ENCODE data around the gene KRT33B. TPM values are rescaled to one million over a fixed set of nuclear protein-coding genes. Genes with fewer than 3 reads are reported as not detected.
"Not testable (repeated sequence)": the region's sequence is repeated elsewhere in the genome, so short reads cannot be mapped to it uniquely, and the experiment has no call there.

The KRT33B gene
- total RNA-seq, 1 experiment from 2014 or later: not detected

GRCh38 chr17:41354536-41354935 is 15.1 kb downstream of the KRT33B start:
- no TSS peak for BruUV-seq (replicated peaks)
- no peak overlapping the region for H3K4me3 Mint-ChIP-seq (ENCODE audit: unreplicated experiment)
- peaks cover 30% of the 10 kb centered on the region for H3K27me3 Mint-ChIP-seq (ENCODE audit: insufficient read depth, unreplicated experiment)
- H3K4me1 Mint-ChIP-seq (ENCODE audit: insufficient read depth, unreplicated experiment): no peaks in the 10 kb centered on the region
- ChIA-PET POLR2A (interaction anchor here (2.1 kb wide), 1 partner anchor 14 kb away, joined by 5 read pairs; no protein-coding TSS in a partner anchor), CTCF (no interaction called here)
- intact Hi-C loops (cut with micrococcal nuclease): no loop called here
- DNase-seq (ENCODE audit: unreplicated experiment): no peak
- no peaks in the 10 kb centered on the region for H3K36me3 Mint-ChIP-seq (ENCODE audit: insufficient read depth, unreplicated experiment)
- H3K27ac Mint-ChIP-seq (ENCODE audit: low read depth, unreplicated experiment): no peak overlapping the region
- H3K9me3 Mint-ChIP-seq (ENCODE audit: unreplicated experiment): no peaks in the 10 kb centered on the region
- no peak for TF ChIP-seq CTCF (IDR thresholded peaks at IDR 0.05; ENCODE audit: unreplicated experiment)

DNA sequence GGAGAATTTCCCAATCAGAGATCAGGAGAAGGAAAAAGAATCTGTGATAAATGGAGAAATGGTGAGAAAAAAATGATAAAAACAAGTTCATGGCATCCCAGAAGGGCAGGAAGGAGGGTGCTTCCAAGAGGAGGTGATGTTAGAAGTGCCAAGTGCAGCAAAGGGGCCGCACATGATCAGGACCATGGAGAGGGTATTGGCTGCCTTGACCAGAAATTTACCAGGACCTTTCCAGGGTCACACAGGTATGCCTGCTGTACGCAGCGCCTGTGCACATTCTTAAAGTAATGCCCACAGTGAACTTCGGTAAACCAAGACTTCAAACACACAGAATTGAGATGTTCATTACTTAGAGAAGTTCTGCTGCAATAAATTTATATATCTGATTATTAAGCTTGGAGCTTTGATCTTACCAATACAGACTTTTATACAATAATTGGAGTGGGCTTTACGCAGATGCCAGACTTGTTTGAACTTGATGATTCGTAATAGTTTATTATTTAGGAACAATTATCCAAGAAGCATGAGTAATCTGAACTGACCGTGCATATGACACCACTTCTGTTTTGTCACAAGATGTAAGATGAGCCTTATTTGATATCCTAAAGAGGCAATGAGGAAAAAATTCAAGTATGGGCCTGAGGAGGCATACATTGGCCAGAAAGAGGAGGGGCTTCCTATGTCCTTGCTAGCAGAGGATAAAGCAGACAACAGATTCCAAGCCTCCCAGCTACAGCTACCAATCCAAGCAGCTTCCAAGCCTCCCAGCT is 16.8 kb downstream of the KRT33B start:
- H3K4me1 Mint-ChIP-seq (ENCODE audit: insufficient read depth, unreplicated experiment): no peaks in the 10 kb centered on the region
- no TSS peak for BruUV-seq (replicated peaks)
- POLR2A ChIA-PET: interaction anchor here (0.8 kb wide), 1 partner anchor 23 kb away, joined by 3 read pairs; no protein-coding TSS in a partner anchor
- TF ChIP-seq CTCF (IDR thresholded peaks at IDR 0.05; ENCODE audit: unreplicated experiment): no peak
- DNase-seq (ENCODE audit: unreplicated experiment): peak; percentile 4
- no peak overlapping the region for H3K4me3 Mint-ChIP-seq (ENCODE audit: unreplicated experiment)
- CTCF ChIA-PET: interaction anchor here (1.7 kb wide), 1 partner anchor 24 kb away, joined by 4 read pairs; no protein-coding TSS in a partner anchor
- no peak overlapping the region for H3K27ac Mint-ChIP-seq (ENCODE audit: low read depth, unreplicated experiment)
- no peaks in the 10 kb centered on the region for H3K36me3 Mint-ChIP-seq (ENCODE audit: insufficient read depth, unreplicated experiment)
- H3K27me3 Mint-ChIP-seq (ENCODE audit: insufficient read depth, unreplicated experiment): peaks cover 24% of the 10 kb centered on the region
- intact Hi-C loops (cut with micrococcal nuclease): no loop called here
- H3K9me3 Mint-ChIP-seq (ENCODE audit: unreplicated experiment): no peaks in the 10 kb centered on the region

DNA sequence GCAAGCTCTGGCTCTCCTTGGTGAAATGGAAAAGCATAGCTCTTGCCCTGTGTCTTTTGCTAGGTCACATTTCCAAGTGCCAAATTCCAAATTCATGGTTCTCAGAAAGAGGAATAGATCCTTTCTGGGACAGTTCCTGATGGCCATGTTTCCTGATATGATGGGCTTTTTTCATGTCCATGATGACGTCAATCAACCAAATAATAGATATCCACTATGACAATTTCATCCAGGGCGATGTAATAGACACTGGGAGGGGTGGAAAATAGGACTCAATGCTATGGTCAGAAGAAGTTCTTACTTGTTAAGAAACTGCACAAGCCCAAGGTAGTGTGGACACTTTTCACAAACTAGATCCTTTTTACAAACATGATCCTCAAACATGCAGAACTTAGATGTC is 18.4 kb downstream of the KRT33B start:
- no peak overlapping the region for H3K4me3 Mint-ChIP-seq (ENCODE audit: unreplicated experiment)
- peaks cover 24% of the 10 kb centered on the region for H3K27me3 Mint-ChIP-seq (ENCODE audit: insufficient read depth, unreplicated experiment)
- intact Hi-C loops (cut with micrococcal nuclease): no loop called here
- H3K9me3 Mint-ChIP-seq (ENCODE audit: unreplicated experiment): no peaks in the 10 kb centered on the region
- no peak for TF ChIP-seq CTCF (IDR thresholded peaks at IDR 0.05; ENCODE audit: unreplicated experiment)
- no peak overlapping the region for H3K27ac Mint-ChIP-seq (ENCODE audit: low read depth, unreplicated experiment)
- H3K36me3 Mint-ChIP-seq (ENCODE audit: insufficient read depth, unreplicated experiment): no peaks in the 10 kb centered on the region
- no TSS peak for BruUV-seq (replicated peaks)
- ChIA-PET CTCF (interaction anchor here (0.5 to 1.7 kb wide), 2 partner anchors 22 to 857 kb away, joined by 3 to 4 read pairs; no protein-coding TSS in a partner anchor), POLR2A (interaction anchor here (0.6 kb wide), 1 partner anchor 367 kb away, joined by 3 read pairs; the partner anchor contains the start of gene KRT40)
- no peaks in the 10 kb centered on the region for H3K4me1 Mint-ChIP-seq (ENCODE audit: insufficient read depth, unreplicated experiment)
- no peak for DNase-seq (ENCODE audit: unreplicated experiment)

DNA sequence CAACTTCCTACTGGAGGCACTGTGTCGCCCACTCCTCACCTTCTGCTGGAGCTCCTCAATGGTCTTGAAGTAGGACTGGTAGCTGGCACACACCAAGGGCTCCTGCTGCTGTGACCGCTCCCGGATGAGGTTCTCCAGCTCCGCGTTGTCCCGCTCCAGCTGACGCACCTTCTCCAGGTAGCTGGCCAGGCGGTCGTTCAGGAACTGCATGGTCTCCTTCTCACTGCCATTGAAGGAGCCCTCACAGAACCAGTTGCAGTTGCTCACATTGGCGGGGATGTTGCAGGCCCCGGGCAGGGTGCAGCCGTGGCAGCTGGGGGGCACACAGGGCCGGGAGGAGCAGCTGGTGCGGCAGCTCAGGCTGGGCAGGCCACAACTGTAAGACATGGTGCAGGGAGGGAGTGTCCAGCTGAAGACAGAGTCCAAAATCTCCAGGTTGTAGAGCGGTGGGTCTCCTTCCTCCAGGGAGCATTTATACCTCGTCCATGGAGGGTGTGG is 19.2 kb downstream of the KRT33B start, which contains the start of gene KRT33A:
TSS of gene KRT33A (minus strand) at position 448 of the 498 bp plus-strand sequence. CDS start at position 387, 61 bp downstream.
- H3K27ac Mint-ChIP-seq (ENCODE audit: low read depth, unreplicated experiment); DNase-seq (ENCODE audit: unreplicated experiment); intact Hi-C loops (cut with micrococcal nuclease); H3K4me3 Mint-ChIP-seq (ENCODE audit: unreplicated experiment); H3K36me3 Mint-ChIP-seq (ENCODE audit: insufficient read depth, unreplicated experiment); BruUV-seq (replicated peaks); H3K4me1 Mint-ChIP-seq (ENCODE audit: insufficient read depth, unreplicated experiment); H3K9me3 Mint-ChIP-seq (ENCODE audit: unreplicated experiment); POLR2A ChIA-PET: not testable (repeated sequence)
- CTCF ChIA-PET: interaction anchor here (0.6 to 1.9 kb wide), 2 partner anchors 198 to 355 kb away, joined by 3 to 4 read pairs; no protein-coding TSS in a partner anchor
- peaks cover 24% of the 10 kb centered on the region for H3K27me3 Mint-ChIP-seq (ENCODE audit: insufficient read depth, unreplicated experiment)

Data from MCF 10A (cell line).